GM15510 (cell line): ENCODE results near the gene SPATA1.
A peak's percentile ranks its signal among the peaks of the same experiment; 100 is the strongest.

Experiments used
- POLR2A ChIP-seq: IDR thresholded peaks from 3 replicates; pipeline ENCODE4 v1.6.1; 2011; ENCODE audit warnings: borderline replicate concordance; ENCODE audit not compliant: insufficient read length; ENCODE audit errors: extremely low read depth

SPATA1 gene

GRCh38 chr1:84504580-84505492 lies 1.4 kb upstream of the SPATA1 start:
- no peak for TF ChIP-seq POLR2A

- TF ChIP-seq POLR2A = no peak
Measured at GRCh38 chr1:84505493-84506001, 639 bp upstream of the SPATA1 start.

GRCh38 chr1:84506729-84507453 lies 705 bp downstream of the SPATA1 start:
- peak; percentile 32 for TF ChIP-seq POLR2A

GRCh38 chr1:84508510-84508909 lies 2.3 kb downstream of the SPATA1 start:
- no peak for TF ChIP-seq POLR2A

- TF ChIP-seq POLR2A = no peak
Measured at GRCh38 chr1:84509029-84509428, 2.8 kb downstream of the SPATA1 start.

- TF ChIP-seq POLR2A = no peak
Measured at GRCh38 chr1:84510165-84510564, 4.0 kb downstream of the SPATA1 start.

- no peak for TF ChIP-seq POLR2A
Measured at GRCh38 chr1:84510668-84511067, 4.5 kb downstream of the SPATA1 start.

GRCh38 chr1:84524590-84524989 lies 18.4 kb downstream of the SPATA1 start:
- no peak for TF ChIP-seq POLR2A

GRCh38 chr1:84525779-84526178 lies 19.6 kb downstream of the SPATA1 start:
- no peak for TF ChIP-seq POLR2A

GRCh38 chr1:84538599-84538998 lies 32.4 kb downstream of the SPATA1 start:
- no peak for TF ChIP-seq POLR2A

- no peak for TF ChIP-seq POLR2A
Measured at GRCh38 chr1:84539972-84540371, 33.8 kb downstream of the SPATA1 start.

GRCh38 chr1:84540759-84541158 lies 34.6 kb downstream of the SPATA1 start:
- no peak for TF ChIP-seq POLR2A

- no peak for TF ChIP-seq POLR2A
Measured at GRCh38 chr1:84541679-84542078, 35.5 kb downstream of the SPATA1 start.

GRCh38 chr1:84550826-84551225 lies 44.6 kb downstream of the SPATA1 start:
- TF ChIP-seq POLR2A = no peak

GRCh38 chr1:84569216-84569615 lies 63.0 kb downstream of the SPATA1 start:
- no peak for TF ChIP-seq POLR2A

GRCh38 chr1:84570436-84571149 lies 64.4 kb downstream of the SPATA1 start:
- TF ChIP-seq POLR2A = no peak

- TF ChIP-seq POLR2A = no peak
Measured at GRCh38 chr1:84571150-84571535, 65.0 kb downstream of the SPATA1 start.
